Esophagus muscularis mucosa (tissue), 4 donors: ENCODE results near the gene DNAH17. TPM values are rescaled to one million over a fixed set of nuclear protein-coding genes. Genes with fewer than 3 reads are reported as not detected.

Source experiments
- DNase-seq: peaks from one replicate; pipeline ENCODE4 v3.0.0-alpha.2; 2017; ENCODE audit errors: extremely low spot score
- H3K27ac ChIP-seq, 4 donors: fragments of 200-600 bp; sonication (generic); replicated peaks in 1 of 4; 1 replicate in 3 of 4; 2 replicates in 1 of 4; pipeline ENCODE4 v1.5.1; 2016 to 2019; ENCODE audit warnings: mild to moderate bottlenecking in 1 of 4
- H3K27me3 ChIP-seq, 4 donors: fragments of 200-600 bp; sonication (generic); one replicate each; pipeline versions ENCODE4 v1.5.1 to v1.6.0; 2016 to 2019
- H3K36me3 ChIP-seq, 4 donors: fragments of 200-600 bp; sonication (generic); one replicate each; pipeline ENCODE4 v1.5.1; 2016 to 2019
- H3K4me1 ChIP-seq, 4 donors: fragments of 200-600 bp; sonication (generic); one replicate each; pipeline ENCODE4 v1.5.1; 2016 to 2019
- H3K4me3 ChIP-seq, 4 donors: fragments of 200-600 bp; sonication (generic); 1 replicate in 2 of 4; 2 replicates in 2 of 4; pipeline ENCODE4 v1.5.1; 2016 to 2019; ENCODE audit warnings: mild to moderate bottlenecking in 4 of 4, moderate library complexity in 1 of 4
- H3K9me3 ChIP-seq, 4 donors: fragments of 200-600 bp; sonication (generic); 1 replicate in 3 of 4; 2 replicates in 1 of 4; pipeline ENCODE4 v1.5.1; 2016 to 2019
- EP300 ChIP-seq: sonication (generic); formaldehyde crosslinking; IDR thresholded peaks from one replicate; pipeline ENCODE4 v1.6.1; 2017; ENCODE audit warnings: antibody characterized with exemption
- POLR2A ChIP-seq: fragments of 450-650 bp; IDR thresholded peaks from one replicate; pipeline ENCODE4 v1.6.1; 2017; ENCODE audit warnings: antibody characterized with exemption, moderate library complexity, mild to moderate bottlenecking, low read depth
- POLR2AphosphoS5 ChIP-seq, 2 donors: sonication (generic); formaldehyde crosslinking; IDR thresholded peaks; one replicate each; pipeline ENCODE4 v1.6.1; 2017; ENCODE audit warnings: antibody characterized with exemption in 2 of 2
- WGBS: methylation state at CpG from one replicate; pipeline ENCODE4 v1.1.5; 2018; 5-methylcytosine and 5-hydroxymethylcytosine counted together
- intact Hi-C: fragments of 100-400 bp; cut with DNase I; formaldehyde crosslinking; loops from one replicate; pipeline ENCODE4 v1.15.1; 2023
- total RNA-seq, 4 donors: library from RNA; depleted of rRNA; stranded (reverse); fragments of >200 nt; gene quantifications; one replicate each; pipeline versions ENCODE4 v1.1.0 to v1.2.1, GENCODE V29; 2016
- TF ChIP-seq, protein P1 (sequence below), 3 experiments: fragments of 200-600 bp in 2 of 3; fragments of 450-650 bp in 1 of 3; sonication (generic) in 2 of 3; IDR thresholded peaks; one replicate each; pipeline ENCODE4 v1.5.1; 2017 to 2019; ENCODE audit warnings: antibody characterized with exemption in 3 of 3, mild to moderate bottlenecking in 2 of 3, moderate library complexity in 1 of 3

The DNAH17 gene
- total RNA-seq, 4 donors from 2014 or later: not detected

DNA sequence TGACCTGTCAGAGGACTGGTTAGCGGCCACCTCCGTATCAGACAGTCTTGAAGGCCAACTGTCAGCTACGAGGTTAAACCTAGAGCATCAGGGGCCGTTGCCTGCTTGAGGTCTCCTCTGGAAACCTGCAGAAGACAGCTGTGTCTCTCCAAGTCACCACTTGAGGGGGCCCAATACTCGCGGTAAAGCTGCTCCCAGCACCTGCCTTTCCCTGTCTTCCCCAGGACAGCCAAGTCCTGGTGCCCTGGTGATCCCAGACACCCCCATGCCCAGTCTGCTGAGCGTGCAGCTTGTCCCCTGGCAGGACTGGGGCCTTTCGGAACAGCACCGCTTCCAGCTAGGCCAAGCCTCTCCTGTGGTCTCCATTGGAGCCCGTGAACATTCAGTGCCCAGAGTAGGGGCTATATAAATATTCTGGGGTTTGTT is 80.1 kb downstream of the DNAH17 start:
- TF ChIP-seq, protein P1, sequence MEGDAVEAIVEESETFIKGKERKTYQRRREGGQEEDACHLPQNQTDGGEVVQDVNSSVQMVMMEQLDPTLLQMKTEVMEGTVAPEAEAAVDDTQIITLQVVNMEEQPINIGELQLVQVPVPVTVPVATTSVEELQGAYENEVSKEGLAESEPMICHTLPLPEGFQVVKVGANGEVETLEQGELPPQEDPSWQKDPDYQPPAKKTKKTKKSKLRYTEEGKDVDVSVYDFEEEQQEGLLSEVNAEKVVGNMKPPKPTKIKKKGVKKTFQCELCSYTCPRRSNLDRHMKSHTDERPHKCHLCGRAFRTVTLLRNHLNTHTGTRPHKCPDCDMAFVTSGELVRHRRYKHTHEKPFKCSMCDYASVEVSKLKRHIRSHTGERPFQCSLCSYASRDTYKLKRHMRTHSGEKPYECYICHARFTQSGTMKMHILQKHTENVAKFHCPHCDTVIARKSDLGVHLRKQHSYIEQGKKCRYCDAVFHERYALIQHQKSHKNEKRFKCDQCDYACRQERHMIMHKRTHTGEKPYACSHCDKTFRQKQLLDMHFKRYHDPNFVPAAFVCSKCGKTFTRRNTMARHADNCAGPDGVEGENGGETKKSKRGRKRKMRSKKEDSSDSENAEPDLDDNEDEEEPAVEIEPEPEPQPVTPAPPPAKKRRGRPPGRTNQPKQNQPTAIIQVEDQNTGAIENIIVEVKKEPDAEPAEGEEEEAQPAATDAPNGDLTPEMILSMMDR (IDR thresholded peaks at IDR 0.05): peak; percentile 71 to 82 (median 75)
- TF ChIP-seq POLR2AphosphoS5 (IDR thresholded peaks at IDR 0.05) (no peak), POLR2A (no peak), EP300 (no peak)
- intact Hi-C loops: loop anchor here (2.0 to 5.0 kb wide), 2 partner anchors 212 to 250 kb away; no protein-coding TSS in a partner anchor
- no peaks in the 10 kb centered on the region for H3K36me3 ChIP-seq
- H3K27ac ChIP-seq: no peak overlapping the region
- no peak overlapping the region for H3K4me3 ChIP-seq
- H3K9me3 ChIP-seq: no peaks in the 10 kb centered on the region
- WGBS: 25% methylated on average over 2 of the region's 10 CpGs
- H3K4me1 ChIP-seq: peaks cover 0 to 8% (median 0%) of the 10 kb centered on the region in 4 donors
- no peak for DNase-seq
- peaks cover 0 to 17% (median 0%) of the 10 kb centered on the region in 4 donors for H3K27me3 ChIP-seq

DNA sequence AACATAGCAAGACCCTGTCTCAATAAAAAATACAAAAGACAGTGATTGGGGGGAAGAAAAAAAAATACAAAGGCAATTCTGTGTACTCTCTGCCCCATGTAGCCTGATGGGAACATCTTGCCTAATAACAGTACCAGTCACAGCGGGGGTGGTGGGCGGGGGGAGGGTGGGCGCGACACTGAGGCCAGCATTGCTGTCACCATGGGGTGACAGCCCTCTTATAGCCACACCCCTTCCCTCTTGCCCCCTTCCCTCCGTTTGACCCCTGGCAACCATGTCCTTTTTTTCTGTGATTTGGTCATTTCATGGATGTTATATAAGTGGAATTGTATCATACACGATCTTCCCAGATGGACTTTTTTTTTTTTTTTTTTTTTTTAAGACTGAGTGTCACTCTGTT is 80.9 kb downstream of the DNAH17 start:
- Histone ChIP-seq H3K27ac (no peak overlapping the region), H3K4me1 (peaks cover 0 to 8% (median 0%) of the 10 kb centered on the region in 4 donors), H3K27me3 (peaks cover 0 to 17% (median 0%) of the 10 kb centered on the region in 4 donors), H3K36me3 (no peaks in the 10 kb centered on the region), H3K4me3 (no peak overlapping the region), H3K9me3 (no peaks in the 10 kb centered on the region)
- DNase-seq: no peak
- TF ChIP-seq, protein P1 (IDR thresholded peaks at IDR 0.05): no peak
- TF ChIP-seq POLR2AphosphoS5 (IDR thresholded peaks at IDR 0.05): no peak
- TF ChIP-seq POLR2A: no peak
- TF ChIP-seq EP300: no peak
- WGBS: 73% methylated on average over 6 of the region's 6 CpGs
- intact Hi-C loops: loop anchor here (2.0 to 5.0 kb wide), 2 partner anchors 212 to 251 kb away; no protein-coding TSS in a partner anchor

DNA sequence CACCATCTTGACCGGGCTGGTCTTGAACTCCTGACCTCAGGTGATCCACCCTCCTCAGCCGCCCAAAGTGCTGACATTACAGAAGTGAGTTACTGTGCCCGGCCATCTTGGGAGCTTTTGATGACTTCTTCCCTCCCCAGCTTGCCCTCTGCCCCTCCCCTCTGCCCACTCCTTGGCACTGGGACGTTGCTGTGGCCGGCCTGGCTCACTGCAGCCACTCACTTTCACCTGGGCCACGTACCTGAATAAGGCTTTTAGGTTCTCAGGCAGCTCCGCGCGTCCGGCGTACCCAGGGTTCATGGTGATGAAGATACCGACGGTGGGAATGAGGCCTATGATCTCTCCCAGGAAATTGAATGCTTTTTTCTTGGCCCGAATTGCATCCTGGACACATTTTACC is 81.6 kb downstream of the DNAH17 start:
- H3K36me3 ChIP-seq: no peaks in the 10 kb centered on the region
- peaks cover 0 to 17% (median 0%) of the 10 kb centered on the region in 4 donors for H3K27me3 ChIP-seq
- DNase-seq: no peak
- intact Hi-C loops: loop anchor here (2.0 to 5.0 kb wide), 2 partner anchors 213 to 252 kb away; no protein-coding TSS in a partner anchor
- WGBS: 90% methylated on average over 14 of the region's 14 CpGs
- H3K4me3 ChIP-seq: no peak overlapping the region
- no peak for TF ChIP-seq POLR2AphosphoS5 (IDR thresholded peaks at IDR 0.05)
- no peak for TF ChIP-seq EP300
- TF ChIP-seq, protein P1 (IDR thresholded peaks at IDR 0.05): no peak
- no peak for TF ChIP-seq POLR2A
- H3K27ac ChIP-seq: no peak overlapping the region
- peaks cover 0 to 8% (median 0%) of the 10 kb centered on the region in 4 donors for H3K4me1 ChIP-seq
- H3K9me3 ChIP-seq: no peaks in the 10 kb centered on the region

DNA sequence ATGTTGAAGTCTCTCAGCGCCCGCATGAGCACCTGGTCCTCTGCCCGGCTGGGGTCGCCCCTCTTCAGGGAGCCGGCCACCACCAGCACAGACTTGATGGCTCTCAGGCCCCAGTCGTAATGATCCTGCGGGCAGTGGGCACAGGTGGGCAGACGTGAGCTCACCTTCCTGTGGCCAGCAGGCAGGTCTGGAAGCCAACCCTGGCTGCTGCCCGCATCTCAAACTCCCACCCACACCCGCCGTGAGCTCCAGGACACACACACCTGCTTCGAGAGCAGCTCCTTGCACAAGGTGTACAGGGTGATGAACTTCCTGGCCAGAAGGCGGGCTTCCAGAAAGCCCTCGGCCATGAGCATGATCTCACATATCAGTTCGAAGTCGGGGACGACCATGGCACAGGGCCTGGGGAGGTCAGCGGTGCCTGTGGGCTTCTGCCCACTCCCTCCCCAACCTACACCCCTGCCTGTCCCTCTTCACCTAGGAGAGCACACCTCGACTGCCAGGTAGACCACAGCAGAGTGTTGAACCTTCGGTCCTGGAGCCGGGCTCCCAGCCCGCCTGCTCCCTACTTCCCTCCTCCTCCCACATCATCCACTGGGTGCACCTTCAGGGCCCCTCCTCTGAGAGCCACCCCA is 82.4 kb downstream of the DNAH17 start:
- intact Hi-C loops: loop anchor here (5.0 kb wide), 1 partner anchor 252 kb away; no protein-coding TSS in a partner anchor
- no peak overlapping the region for H3K4me3 ChIP-seq
- H3K27ac ChIP-seq: no peak overlapping the region
- 86% methylated on average over 18 of the region's 22 CpGs for WGBS
- TF ChIP-seq POLR2AphosphoS5 (IDR thresholded peaks at IDR 0.05) (no peak), POLR2A (no peak), EP300 (no peak)
- TF ChIP-seq, protein P1 (IDR thresholded peaks at IDR 0.05): no peak
- H3K27me3 ChIP-seq: peaks cover 0 to 17% (median 0%) of the 10 kb centered on the region in 4 donors
- H3K4me1 ChIP-seq: peaks cover 0 to 8% (median 0%) of the 10 kb centered on the region in 4 donors
- no peaks in the 10 kb centered on the region for H3K9me3 ChIP-seq
- H3K36me3 ChIP-seq: no peaks in the 10 kb centered on the region
- DNase-seq: no peak
